Measurements from ENCODE around the gene SLC25A1.

- no peak for TF ChIP-seq CTCF (conservative IDR thresholded peaks at IDR 0.05; ENCODE audit: low read length)
- no peak for TF ChIP-seq EZH2phosphoT487 (IDR thresholded peaks at IDR 0.05; ENCODE audit: borderline replicate concordance)
Measured at GRCh38 chr22:19207884-19208283, 29.3 kb upstream of the SLC25A1 start.

Measured in Loucy (cell line).